Stimulated activated CD4-positive, alpha-beta T cell treated with anti-CD3 and anti-CD28 coated beads, Interleukin-4, amount 100 ng/mL, for 1 hour (primary cell): ENCODE measurements around the gene KIAA1755.

Experiments used
- DNase-seq: peaks from one replicate; pipeline ENCODE4 v3.0.0-alpha.2; 2020

Gene KIAA1755

DNA sequence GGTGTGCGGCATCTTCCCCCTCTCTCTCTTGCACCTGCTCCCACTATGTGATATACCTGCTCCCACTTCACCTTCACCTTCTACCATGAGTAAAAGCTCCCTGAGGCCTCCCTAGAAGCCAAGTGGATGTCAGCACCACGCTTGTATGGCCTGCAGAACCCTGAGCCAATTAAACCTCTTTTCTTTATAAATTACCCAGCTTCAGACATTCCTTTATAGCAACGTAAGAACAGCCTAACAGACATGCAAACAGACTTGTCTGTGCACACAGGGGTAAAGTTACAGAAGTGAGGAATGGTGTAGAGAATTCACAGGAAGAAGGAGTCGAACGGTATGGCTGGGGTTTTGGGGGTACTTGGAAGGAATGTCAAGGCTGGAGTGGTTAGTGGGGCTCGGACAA is 80.7 kb downstream of the KIAA1755 start:
- no peak for DNase-seq

DNA sequence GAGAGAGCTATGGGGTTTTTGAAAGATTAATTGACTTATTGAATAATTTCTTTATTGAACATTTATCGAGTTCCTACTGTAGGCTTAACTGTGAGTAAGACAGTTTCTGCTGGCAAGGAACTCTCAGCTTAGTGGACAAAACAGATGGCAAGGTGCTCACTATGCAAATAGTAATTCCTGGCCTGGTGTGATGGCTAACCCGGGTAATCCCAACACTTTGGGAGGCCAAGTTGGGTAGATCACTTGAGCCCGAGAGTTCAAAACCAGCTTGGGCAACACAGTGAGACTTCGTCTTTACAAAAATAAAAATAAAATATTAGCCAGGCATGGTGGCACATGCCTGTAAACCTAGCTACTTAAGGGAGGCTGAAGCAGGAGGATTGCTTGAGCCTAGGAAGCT is 82.0 kb downstream of the KIAA1755 start:
- no peak for DNase-seq

DNA sequence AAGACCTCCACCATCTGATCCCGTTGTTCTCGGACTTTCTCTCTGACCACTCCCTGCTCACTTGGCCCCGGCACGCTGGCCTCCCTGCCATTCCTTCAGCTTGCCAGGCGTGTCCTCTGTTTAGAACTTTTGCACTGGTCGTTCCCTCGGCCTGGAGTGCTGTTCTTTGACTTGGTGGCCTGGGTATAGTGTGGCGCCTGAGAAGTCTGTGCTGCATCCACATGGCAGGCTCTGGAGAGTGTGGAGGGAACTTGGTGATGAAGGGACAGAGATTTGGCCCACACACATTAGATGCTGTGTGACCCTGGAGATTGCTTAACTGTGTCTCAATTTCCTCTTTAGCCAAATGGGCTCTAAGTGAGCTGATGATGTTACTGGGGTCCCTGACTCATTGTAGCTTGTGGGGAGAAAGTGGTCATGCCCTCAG is 82.5 kb downstream of the KIAA1755 start:
- DNase-seq: no peak

DNA sequence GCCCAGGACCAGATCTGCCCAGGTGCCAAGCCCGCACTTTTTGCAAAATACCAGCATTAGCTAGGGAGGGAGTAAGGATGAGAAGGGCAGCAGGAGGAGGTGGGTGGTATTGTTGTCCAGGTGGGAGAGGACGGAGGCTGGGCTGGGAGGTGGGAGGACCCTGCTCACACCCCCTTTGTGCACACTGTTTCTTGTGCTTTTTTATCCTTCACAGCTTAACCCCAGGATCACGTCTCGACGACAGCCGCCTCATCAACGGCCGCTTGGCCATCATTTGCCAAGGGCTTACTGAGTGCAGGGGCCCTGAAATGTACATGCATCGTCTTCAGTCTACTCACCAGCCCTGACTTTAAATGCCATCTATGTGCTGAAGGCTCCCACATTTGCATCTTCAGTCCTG is 83.3 kb downstream of the KIAA1755 start:
- no peak for DNase-seq

DNA sequence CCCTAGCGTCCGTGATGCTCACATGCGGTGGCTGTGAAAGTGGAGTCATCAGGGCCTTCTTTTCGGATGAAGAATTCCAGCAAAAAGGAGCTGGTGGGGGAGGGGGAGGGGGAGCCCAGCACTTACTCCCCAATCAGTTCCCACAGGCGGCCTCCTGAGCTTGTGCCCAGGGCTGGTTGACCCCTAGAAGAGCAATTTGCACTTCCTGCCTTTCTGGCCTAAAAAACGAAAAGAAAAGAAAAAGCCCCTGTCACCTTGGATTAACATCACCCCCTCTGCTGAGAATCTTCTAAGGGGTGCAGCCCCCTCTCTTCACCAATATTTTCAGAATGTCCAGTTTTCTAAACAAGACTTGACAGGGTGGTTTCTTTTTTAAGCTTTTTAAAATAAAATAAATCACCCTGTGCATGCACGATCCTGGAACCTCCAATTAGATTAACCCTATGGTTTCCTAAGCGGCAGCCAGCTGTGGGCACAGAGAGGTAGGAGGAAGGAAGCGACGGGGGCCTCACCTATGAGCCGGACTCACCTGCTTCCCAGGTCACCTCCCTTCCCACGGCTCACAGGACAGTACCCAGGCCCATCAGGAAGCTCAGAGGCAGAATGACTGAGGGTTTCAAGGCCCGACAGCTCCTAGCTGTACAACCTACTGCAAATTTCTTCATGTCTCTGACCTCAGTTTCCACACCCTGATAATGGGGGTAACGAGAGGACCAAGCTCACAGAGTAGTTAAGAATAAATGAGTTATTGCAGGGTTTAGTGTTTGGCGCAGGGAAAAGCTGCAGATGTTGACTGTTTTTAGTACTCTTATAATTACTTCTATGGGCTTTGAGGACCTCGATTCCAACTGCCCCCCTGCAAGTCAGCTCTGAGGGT is 85.0 kb downstream of the KIAA1755 start:
- DNase-seq: no peak

DNA sequence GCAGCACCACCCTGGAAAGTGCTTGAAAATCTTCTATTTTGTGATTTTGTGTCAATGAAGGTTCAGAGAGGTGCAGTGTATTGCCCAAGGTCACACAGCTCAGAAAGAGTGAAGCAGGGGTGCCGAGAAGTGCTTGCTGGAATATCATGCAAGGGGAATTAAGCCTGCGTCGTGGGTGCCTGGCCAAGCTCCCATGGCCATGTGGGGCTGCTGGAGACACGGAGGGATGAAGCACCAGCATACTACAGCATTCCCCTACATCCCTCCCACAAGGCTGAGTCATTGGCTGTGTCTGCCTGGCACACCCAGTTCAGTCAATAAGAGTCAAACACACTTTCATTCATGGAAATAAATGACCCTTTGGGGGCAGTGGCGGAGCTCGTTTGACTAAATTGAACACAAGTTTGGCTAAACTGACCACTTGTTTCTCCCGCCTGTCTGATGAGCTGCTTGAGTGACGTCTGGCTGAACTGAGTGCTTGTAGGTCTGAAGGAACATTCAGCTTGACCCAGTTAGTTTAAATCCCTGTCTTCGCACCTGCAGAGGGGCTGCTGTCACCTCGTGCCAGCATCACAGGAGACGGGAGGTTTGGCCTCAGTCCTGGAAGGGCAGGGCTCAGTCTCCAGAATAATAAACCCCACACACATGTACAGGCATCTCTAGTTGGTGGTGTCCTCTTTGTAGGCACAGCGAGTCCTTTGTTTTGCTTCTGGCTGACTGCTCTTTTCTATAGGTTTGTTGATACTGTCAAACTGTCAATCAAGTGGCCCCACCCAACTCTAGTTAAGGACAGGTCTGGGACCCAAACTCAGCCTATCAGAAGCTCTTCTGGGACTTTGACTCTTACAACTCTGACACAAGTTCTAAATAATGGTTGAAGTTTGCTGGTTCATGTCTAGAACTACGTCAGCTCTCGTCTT is 87.0 kb downstream of the KIAA1755 start:
- no peak for DNase-seq

DNA sequence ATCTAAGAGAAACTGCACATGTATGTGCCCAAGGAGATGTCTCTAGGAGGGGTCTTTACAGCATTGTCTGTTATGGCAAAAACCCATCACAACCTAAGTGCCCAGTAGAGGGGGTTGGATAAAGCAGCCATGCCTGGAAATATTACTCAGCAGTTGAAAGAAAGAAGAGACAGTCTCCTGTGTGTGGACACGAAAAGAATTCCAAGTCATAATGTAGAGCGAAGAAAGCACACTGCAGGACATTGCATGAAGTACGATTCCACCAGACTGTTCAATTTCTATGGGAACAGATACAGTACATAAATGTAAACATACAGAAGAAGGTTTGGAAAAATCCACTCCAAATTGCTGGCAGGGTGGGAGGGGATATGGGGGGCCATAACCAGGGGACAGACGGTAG is 88.1 kb downstream of the KIAA1755 start:
- DNase-seq: no peak

DNA sequence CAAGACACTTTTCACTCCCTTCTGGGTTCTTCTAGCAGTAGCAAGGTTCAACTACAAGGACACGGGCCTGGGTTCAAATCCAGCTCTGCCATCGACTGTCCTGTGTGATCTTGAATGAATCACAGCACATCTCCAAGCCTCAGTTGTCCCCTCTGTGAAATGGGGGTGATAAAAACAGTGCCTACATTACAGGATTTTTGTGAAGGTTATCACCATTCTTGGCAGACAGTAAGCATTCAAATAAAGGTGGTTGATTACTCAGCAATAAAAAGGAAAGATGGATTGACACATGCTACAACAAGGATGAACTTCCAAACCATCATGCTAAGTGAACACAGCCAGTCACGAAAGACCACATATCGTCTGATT is 88.9 kb downstream of the KIAA1755 start:
- DNase-seq: no peak

DNA sequence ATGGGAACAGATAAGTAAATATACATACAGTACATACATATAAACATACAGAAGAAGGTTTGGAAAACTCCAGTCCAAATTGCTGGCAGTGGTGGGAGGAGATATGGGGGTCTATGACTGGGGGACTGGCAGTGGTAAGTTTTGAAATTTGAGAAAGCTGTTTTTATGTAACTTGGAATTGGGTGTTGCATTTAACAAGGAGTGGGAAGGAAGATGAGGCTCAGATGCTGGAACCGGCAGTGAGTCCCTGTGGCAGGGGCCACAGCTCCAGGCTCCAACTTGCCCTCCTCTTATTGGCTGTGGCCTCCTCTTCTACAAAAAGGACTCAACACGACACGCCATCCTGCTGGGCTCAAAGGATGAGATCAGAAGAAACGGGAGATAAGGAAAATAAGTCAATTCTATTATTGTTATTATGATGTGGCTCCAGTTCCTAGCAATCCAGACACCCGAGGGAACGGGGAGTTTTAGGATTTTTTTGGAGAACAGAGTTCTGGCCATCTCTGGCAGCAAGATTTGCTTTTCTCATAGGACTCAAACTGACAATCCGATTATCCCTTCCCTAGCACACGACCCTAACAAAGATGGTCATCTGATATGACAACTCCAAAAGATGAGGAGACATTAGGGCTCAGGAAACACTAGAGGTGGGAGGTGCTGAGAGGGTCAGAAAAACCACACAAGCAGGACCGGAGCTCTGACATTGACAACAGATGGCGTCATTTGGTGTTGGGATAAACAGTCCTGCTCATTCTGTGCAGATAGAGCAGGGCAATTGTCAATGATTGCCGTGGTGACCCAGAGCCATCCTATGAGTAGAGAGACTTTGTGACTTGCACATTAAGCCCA is 89.5 kb downstream of the KIAA1755 start:
- no peak for DNase-seq

DNA sequence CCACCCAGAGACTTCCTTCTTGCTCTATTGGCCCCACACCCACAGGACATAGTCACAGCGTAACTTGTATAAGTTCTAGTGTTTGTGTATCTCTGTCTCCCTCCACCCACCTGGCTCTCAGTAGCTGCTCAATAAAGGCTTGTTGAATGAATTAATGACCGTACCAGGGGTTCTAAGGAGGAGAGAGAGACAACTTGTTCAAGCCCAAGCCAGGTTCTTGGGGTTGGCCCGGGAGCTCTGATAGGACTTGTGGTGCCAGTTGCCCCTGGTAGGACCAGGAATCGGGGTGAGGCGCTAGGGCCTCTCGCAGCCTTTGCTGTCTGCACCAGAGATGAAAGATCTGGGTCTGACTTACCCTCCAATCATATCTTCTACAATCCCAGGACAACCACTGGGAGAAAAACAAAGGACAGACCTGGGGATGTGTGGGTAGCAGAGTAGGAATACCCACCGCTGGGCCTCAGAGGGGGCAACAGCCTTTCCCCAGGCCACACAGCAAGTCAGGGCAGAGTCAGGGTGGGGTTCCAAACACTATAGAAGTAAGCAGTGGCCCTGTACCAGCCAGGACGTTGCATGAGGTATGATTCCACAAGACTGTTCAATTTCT is 90.2 kb downstream of the KIAA1755 start:
- no peak for DNase-seq

DNA sequence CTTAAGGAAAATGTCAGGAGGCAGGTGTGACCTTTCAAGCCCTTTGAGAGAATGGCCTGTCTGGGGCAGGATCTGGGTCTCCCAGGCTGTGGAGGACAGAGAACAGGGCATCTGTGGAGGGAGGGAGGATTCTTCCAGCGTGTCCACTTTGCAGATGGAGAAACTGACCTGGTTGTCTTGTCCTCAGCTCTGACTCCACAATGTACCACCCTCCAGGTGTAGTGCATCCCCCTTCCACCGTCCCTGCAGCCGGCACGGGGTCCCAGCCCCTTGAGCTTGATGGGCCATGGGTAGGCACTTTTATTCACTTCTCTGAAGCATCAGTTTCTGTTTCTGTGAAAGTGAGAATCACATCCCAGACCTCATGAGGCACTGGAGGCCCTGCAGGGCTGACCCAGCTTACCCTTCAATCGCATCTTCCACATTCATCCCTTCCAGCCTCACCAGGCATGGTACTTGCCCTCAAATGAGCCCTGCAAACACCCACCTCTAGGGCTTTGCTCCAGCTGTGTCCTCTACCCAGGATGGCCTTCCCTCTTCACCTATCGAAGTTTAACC is 90.8 kb downstream of the KIAA1755 start:
- DNase-seq: no peak

DNA sequence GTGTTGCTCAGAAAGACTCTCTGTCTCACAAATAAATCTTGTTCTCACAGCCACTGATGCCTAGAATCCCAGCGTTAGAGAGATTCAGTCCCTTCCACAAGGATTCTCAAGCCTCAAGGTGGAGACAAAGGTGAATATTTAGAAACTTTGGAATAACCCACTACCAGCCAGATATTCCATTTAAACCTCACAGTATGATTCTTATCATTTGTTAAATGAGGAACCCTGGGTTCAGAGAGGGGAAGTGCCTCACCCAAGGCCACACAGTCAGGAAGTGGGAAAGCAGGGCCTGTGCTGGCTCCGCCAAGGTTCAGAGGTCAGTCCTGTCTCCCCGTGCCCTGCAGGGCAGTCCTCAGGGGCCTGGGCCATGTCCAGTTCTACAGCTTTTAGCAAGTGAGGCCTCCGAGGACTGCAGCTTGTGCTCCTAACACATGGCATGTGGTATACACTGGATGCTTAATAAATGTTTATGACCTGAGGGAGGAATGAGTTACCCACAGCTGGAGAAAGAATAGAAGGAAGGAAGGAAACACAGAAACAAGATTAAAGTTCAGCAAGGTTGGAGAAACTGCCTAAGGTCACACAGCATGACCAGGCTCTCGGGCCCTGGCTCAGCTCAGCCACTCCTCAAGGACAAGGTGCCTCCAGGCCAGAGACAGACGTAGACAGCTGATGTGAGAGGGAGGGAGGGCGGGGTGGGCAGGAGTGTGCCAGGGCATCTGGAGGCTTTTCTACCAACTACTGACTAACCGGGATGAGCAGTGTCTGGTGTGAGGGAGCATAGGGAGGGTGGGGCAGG is 91.5 kb downstream of the KIAA1755 start:
- DNase-seq: no peak

DNA sequence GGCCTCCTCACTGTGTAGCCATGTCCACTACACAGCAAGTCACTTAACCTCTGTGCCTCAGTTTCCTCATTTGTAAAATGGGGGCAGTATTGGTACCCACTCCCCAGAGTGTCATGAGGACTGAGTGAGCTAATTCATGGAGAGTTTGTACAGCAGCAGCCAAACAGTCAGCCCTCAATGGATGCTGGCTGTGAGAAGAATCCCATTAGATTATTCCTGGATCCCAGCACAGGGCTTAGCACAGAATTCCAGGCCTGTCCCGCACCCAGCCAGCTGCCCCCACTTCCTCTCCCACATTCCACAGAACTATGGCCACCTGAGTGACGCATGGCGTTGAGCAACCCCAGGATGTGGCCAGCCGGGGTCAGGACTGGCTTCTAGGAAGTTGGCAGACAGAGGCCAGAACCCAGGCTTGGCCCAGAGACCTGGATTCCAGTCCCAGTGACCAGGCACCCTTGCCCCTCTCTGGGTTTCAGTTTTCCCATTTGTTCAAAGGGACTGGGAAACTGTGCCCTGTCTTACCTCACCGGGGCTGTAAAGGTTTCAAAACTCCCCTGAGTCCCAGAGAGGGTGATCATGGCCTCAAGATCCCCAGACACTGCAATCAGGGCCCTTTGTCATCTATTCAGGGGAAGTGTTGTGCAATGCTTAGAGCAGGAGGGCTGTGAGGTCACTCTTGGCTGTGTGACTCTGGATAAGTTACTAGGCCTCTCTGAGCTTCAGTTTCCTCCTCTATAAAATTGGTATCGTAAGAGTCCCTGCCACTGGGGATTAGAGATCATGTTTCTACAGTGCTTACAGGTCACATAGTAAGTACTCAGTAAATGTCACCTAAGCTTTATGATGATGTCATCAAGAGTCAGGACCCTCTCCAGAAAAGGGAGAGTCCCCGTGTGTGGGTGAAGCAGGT is 92.4 kb downstream of the KIAA1755 start:
- no peak for DNase-seq

DNA sequence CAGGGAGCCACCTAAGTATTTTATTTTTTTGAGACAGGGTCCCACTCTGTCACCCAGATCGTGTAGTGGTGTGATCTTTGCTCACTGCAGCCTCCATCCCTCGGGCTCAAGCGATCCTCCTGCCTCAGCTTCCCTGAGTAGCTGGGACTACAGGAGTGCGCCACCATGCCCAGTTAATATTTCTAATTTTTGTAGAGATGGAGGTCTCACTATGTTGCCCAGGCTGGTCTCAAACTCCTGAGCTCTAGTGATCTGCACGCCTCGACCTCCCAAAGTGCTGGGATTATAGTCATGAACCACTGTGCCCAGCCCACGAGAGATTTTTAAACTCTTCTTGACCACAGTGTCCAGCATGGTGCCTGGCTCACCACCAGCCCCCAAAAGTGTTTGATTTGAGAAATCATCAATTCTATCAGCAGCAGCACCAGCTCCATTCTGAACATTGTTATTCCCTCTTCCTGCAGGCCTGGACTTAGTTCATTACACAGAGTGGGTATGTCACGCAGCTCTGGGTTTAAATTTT is 93.1 kb downstream of the KIAA1755 start:
- DNase-seq: no peak

DNA sequence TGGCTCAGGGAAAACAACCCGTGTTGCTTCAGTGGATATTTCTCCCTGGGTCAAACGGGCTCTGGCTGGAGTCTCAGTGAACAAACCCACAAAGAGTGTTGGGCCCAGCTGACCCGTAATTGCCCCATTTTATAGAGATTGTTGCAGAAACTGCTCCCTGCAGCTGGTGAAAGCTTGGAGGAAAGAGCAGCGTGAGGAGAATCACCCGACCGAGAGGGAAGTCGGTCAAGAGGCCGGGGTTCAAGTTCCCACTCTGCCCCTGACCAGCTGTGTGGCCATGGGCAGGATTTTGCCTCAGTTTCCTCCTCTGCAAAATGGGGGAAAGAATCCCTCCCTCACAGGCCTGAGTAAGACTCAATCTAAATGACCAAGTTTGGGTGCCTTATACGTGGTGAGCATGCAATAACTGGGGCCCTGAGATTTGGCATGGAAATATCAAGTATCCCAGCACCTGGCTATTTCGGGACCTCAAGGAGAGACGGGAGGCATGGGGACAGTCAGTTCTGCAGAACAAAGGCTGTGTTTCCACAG is 93.8 kb downstream of the KIAA1755 start:
- DNase-seq: no peak

DNA sequence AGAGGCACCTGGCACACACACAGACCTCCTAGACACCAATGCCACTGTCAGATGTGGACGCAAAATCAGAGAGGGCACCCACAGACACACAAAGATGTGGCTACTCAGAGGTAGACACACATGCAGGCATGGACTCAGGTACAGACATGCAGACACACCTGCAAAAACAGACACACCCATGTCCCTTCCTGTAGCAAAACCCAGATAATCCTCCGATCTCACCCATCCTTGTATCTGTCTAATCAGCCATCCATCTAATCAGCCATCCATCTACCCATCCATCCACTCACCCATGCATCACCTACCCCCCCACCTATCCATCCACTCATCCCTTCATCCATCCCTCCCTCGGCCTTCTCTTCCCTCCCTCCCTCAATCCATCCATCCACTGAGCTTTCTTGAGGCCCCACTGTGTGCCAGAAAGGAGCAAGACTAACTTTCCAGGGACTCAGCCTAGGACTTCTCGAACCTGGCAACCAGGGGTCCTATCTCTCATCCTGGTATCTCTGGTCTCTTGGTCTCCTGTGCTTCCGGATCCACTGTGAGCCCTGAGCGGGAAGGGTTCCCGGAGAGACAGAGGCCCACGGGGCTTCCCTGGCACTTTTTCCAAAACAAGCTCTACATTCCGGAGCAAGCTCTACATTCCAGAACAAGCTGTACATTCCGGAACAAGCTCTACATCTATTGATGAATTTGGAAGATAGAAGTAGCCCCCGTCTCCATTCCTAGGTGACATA is 94.4 kb downstream of the KIAA1755 start:
- no peak for DNase-seq

DNA sequence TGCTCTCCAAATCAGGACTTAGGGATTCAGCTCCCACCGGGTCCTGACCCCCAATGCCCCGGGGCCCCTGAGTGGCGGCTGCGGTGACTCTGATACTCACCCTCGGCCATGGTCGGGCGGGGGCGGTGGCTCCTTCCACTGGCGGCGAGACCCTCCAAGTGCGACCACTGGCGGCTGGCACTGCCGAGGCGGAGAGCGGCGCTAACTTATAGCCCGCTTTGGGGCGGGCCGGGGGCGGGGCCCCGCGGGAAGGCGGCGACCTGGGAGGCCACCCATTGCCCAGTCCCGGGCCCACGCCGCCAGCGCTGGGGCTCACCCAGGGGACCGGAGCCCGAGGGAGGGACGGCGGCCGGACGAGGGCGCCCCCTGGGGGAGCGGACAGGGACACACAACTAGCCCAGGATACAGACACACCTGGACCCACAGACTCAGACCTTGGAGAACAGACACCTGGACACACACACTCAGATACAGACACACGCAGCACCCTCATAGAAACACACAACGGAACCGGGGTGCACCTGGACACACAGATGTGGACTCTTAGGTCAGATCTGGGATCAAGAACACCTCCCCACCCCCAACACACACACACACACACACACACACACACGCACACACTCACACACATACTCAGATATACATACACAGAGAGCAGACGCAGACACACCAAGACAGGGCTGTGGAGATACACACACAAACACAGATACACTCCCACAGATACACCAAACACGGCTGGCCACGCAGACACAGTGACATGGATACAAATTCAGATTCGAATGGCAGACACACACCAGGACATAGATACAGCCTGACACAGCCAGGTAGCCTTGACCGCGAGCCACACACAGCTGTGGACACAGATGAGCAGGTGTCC is 95.2 kb downstream of the KIAA1755 start, which contains the start of gene TGM2:
Gene TGM2, minus strand, starts transcription at position 182 of the 877 bp plus-strand sequence. Its CDS starts 72 bp downstream, at position 110.
- peak; percentile 33 for DNase-seq

DNA sequence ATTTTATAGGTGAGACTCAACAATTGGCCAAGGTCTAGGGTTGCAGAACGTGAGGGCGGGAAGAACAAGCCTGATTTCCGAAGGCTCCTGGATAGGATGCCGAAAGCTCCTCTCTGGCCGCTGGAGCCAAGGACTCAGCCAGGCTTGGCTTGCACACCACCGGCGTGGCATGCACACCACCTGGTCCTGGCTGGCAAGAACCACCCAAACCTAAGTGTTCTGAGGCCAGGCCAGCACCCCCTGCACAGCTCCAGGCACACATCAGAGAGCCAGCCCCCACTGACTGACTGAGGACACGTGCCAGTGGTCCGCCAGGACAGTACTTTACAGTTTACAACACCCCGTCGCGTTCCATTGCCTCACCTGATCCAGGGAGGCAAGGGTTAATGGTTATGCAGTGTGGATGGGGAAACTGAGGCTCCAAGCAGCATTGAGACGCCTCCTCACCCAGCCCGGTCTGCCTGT is 95.9 kb downstream of the KIAA1755 start:
- DNase-seq: no peak
